ENCODE data around the gene DOCK2.

DNA sequence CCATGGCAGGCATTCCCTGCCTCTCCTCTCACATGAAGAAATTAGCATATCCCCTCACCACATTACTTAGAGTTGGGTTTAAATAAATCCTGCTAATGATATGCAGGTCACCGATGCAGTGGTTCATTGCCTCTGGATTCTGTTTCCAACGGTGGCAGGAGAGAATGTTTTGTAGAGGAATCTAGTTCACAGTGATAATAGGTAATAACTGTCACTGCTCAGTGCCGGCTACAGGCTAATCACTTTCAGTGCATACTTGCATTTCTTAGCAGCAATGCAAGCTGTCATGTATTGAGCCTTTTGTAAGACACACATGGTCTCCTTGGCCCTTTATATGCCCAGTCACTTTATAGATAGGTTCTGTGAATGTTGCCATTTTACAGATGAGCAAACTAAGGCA, 402.8 kb downstream of the DOCK2 start:
- TF ChIP-seq POLR2A (IDR thresholded peaks at IDR 0.05) = no peak
- TF ChIP-seq, protein P1, sequence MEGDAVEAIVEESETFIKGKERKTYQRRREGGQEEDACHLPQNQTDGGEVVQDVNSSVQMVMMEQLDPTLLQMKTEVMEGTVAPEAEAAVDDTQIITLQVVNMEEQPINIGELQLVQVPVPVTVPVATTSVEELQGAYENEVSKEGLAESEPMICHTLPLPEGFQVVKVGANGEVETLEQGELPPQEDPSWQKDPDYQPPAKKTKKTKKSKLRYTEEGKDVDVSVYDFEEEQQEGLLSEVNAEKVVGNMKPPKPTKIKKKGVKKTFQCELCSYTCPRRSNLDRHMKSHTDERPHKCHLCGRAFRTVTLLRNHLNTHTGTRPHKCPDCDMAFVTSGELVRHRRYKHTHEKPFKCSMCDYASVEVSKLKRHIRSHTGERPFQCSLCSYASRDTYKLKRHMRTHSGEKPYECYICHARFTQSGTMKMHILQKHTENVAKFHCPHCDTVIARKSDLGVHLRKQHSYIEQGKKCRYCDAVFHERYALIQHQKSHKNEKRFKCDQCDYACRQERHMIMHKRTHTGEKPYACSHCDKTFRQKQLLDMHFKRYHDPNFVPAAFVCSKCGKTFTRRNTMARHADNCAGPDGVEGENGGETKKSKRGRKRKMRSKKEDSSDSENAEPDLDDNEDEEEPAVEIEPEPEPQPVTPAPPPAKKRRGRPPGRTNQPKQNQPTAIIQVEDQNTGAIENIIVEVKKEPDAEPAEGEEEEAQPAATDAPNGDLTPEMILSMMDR (IDR thresholded peaks at IDR 0.05 in 4 of 5, conservative IDR thresholded peaks at IDR 0.05 in 1 of 5) = no peak
